Measurements from ENCODE around the gene PRSS56.
"Not testable (repeated sequence)": the region's sequence is repeated elsewhere in the genome, so short reads cannot be mapped to it uniquely, and the experiment has no call there.

The PRSS56 gene

GRCh38 chr2:232542715-232543467 lies 22.7 kb downstream of the PRSS56 start:
- DNase-seq: no peak

- no peak for DNase-seq
These were observed 23.3 kb downstream of the PRSS56 start for GRCh38 chr2:232543491-232543890.

- no peak for DNase-seq
These were observed 23.9 kb downstream of the PRSS56 start for GRCh38 chr2:232543928-232544631.

- no peak for DNase-seq
These were observed 24.5 kb downstream of the PRSS56 start for GRCh38 chr2:232544674-232545073.

GRCh38 chr2:232545511-232546375 lies 25.6 kb downstream of the PRSS56 start:
- DNase-seq: no peak

- DNase-seq: no peak
These were observed 27.8 kb downstream of the PRSS56 start for GRCh38 chr2:232547991-232548390.

GRCh38 chr2:232549655-232550353 lies 29.6 kb downstream of the PRSS56 start:
- no peak for DNase-seq

- DNase-seq: peak; percentile 83
These were observed 30.4 kb downstream of the PRSS56 start, which contains the start of the genes EIF4E2 and TIGD1 for GRCh38 chr2:232550354-232551249. Gene EIF4E2, plus strand, starts transcription at chr2:232550689. Its CDS starts 36 bp downstream, at chr2:232550725. Gene TIGD1, minus strand, starts transcription at chr2:232550557. Its CDS starts 675 bp downstream, at chr2:232549882.

- no peak for DNase-seq
These were observed 31.1 kb downstream of the PRSS56 start for GRCh38 chr2:232551250-232551638.

GRCh38 chr2:232551776-232552175 lies 31.6 kb downstream of the PRSS56 start:
- no peak for DNase-seq

- no peak for DNase-seq
These were observed 36.2 kb downstream of the PRSS56 start for GRCh38 chr2:232556426-232556825.

- no peak for DNase-seq
These were observed 42.4 kb downstream of the PRSS56 start for GRCh38 chr2:232562515-232563151.

- DNase-seq: no peak
These were observed 43.4 kb downstream of the PRSS56 start for GRCh38 chr2:232563580-232563979.

GRCh38 chr2:232567721-232568120 lies 47.5 kb downstream of the PRSS56 start:
- no peak for DNase-seq

- no peak for DNase-seq
These were observed 48.0 kb downstream of the PRSS56 start for GRCh38 chr2:232568161-232568560.

- DNase-seq: no peak
These were observed 49.4 kb downstream of the PRSS56 start for GRCh38 chr2:232569541-232569940.

- DNase-seq: not testable (repeated sequence)
These were observed 50.3 kb downstream of the PRSS56 start for GRCh38 chr2:232570481-232570880.

- DNase-seq: no peak
These were observed 50.9 kb downstream of the PRSS56 start for GRCh38 chr2:232571026-232571474.

- DNase-seq: no peak
These were observed 52.9 kb downstream of the PRSS56 start for GRCh38 chr2:232573042-232573441.

- DNase-seq: no peak
These were observed 53.7 kb downstream of the PRSS56 start for GRCh38 chr2:232573771-232574435.

Measured in NCI-H1105 (cell line).